Thoracic aorta (tissue), 2 donors: ENCODE measurements around the gene GPC5. TPM values are rescaled to one million over a fixed set of nuclear protein-coding genes. Genes with fewer than 3 reads are reported as not detected.

Experiments
- ATAC-seq: fragments of 150-250 bp; one replicate; pipeline ENCODE4 v1.8.0; 2017; ENCODE audit warnings: low read depth; ENCODE audit not compliant: insufficient number of reproducible peaks, low FRiP score
- DNase-seq: peaks from one replicate; pipeline ENCODE4 v3.0.0-alpha.2; 2020; ENCODE audit warnings: low spot score
- H3K27ac ChIP-seq, 2 donors: fragments of 200-600 bp; sonication (generic); 1 replicate in 1 of 2; 2 replicates in 1 of 2; pipeline ENCODE4 v1.5.1; 2016; ENCODE audit warnings: mild to moderate bottlenecking in 2 of 2, moderate library complexity in 2 of 2
- H3K27me3 ChIP-seq: fragments of 200-600 bp; sonication (generic); replicated peaks from 2 replicates; pipeline ENCODE4 v1.6.0; 2016; ENCODE audit warnings: mild to moderate bottlenecking; ENCODE audit not compliant: insufficient read depth
- H3K36me3 ChIP-seq: fragments of 200-600 bp; sonication (generic); one replicate; pipeline ENCODE4 v1.5.1; 2016
- H3K4me1 ChIP-seq, 2 donors: fragments of 200-600 bp; sonication (generic); 1 replicate in 1 of 2; 2 replicates in 1 of 2; pipeline versions ENCODE4 v1.5.1 to v1.6.0; 2016; ENCODE audit warnings: low read depth in 2 of 2, mild to moderate bottlenecking in 1 of 2; ENCODE audit not compliant: control insufficient read depth in 1 of 2
- H3K4me3 ChIP-seq: fragments of 200-600 bp; sonication (generic); 2 replicates; pipeline ENCODE4 v1.5.1; 2016; ENCODE audit warnings: mild to moderate bottlenecking
- H3K9me3 ChIP-seq: fragments of 200-600 bp; sonication (generic); 2 replicates; pipeline ENCODE4 v1.5.1; 2016
- total RNA-seq, 2 donors: library from RNA; depleted of rRNA; stranded (reverse); fragments of >200 nt; gene quantifications; one replicate each; pipeline versions ENCODE4 v1.1.0 to v1.2.3, GENCODE V29; 2016
- TF ChIP-seq, protein P1 (sequence below): fragments of 200-600 bp; sonication (generic); IDR thresholded peaks from one replicate; pipeline ENCODE4 v1.5.1; 2019; ENCODE audit warnings: antibody characterized with exemption

GPC5 gene
- total RNA-seq, 2 donors from 2014 or later, result 3.3 TPM; not detected in 1

DNA sequence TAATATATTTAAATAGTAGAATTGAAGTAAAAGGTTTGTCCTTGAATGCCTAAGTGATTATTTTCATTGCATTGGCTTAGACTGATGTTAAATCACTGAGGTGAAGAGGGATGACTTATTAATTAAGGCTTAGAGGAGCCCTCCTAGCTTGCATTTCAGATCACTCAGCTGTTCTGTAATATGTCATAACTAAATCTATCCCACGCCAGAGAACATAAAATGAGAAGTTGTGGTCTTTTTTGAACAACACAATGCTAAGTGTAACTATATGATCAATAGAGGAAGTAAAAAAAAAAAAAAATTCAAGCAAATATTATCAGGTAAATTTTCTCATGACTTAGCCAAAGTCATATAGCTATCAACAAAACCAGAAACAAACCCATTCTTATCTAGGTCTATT, 752.2 kb downstream of the GPC5 start:
- no peak overlapping the region for H3K27ac ChIP-seq
- no peaks in the 10 kb centered on the region for H3K9me3 ChIP-seq
- no peaks in the 10 kb centered on the region for H3K4me1 ChIP-seq
- TF ChIP-seq, protein P1, sequence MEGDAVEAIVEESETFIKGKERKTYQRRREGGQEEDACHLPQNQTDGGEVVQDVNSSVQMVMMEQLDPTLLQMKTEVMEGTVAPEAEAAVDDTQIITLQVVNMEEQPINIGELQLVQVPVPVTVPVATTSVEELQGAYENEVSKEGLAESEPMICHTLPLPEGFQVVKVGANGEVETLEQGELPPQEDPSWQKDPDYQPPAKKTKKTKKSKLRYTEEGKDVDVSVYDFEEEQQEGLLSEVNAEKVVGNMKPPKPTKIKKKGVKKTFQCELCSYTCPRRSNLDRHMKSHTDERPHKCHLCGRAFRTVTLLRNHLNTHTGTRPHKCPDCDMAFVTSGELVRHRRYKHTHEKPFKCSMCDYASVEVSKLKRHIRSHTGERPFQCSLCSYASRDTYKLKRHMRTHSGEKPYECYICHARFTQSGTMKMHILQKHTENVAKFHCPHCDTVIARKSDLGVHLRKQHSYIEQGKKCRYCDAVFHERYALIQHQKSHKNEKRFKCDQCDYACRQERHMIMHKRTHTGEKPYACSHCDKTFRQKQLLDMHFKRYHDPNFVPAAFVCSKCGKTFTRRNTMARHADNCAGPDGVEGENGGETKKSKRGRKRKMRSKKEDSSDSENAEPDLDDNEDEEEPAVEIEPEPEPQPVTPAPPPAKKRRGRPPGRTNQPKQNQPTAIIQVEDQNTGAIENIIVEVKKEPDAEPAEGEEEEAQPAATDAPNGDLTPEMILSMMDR, result no peak
- DNase-seq (no peak), ATAC-seq (no peak)
- no peaks in the 10 kb centered on the region for H3K27me3 ChIP-seq
- H3K36me3 ChIP-seq, result no peaks in the 10 kb centered on the region
- no peak overlapping the region for H3K4me3 ChIP-seq

DNA sequence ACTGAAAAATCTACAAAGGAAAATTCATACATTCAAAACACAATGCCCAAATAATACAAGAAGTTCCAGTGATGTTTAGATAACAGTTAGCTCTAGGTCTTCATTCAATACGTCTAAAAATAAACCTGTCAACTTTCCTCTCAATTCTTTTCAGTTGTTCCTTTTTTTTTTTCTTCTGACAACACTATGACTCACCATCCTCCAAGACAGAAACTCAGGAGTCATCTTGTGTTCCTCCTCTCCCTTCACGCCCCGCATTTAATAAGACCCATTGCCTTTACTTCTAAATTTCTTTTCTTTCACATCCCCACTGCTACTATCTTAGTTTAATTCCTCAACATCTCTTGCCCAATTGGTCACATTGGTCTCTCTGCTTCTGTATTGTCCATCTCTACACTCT, 759.9 kb downstream of the GPC5 start:
- TF ChIP-seq, protein P1, result no peak
- H3K27me3 ChIP-seq, result no peaks in the 10 kb centered on the region
- H3K27ac ChIP-seq, result no peak overlapping the region
- H3K36me3 ChIP-seq, result no peaks in the 10 kb centered on the region
- DNase-seq (no peak), ATAC-seq (no peak)
- no peaks in the 10 kb centered on the region for H3K4me1 ChIP-seq
- H3K4me3 ChIP-seq, result no peak overlapping the region
- H3K9me3 ChIP-seq, result no peaks in the 10 kb centered on the region

DNA sequence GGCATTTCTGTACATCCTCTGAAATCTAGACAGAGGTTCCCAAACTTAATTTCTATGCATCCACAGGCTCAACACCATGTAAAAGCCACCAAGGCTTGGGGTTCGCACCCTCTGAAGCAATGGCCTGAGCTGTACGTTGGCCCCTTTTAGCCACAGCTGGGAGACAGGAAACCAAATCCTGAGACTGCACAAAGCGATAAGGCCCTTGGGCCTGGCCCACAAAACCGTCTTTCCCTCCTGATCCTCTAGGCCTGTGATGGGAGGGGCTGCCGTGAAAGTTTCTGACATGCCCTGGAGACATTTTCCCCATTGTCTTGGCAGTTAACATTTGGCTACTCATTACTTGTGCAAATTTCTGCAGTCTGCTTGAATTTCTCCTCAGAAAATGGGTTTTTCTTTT, 766.4 kb downstream of the GPC5 start:
- TF ChIP-seq, protein P1, result no peak
- no peaks in the 10 kb centered on the region for H3K9me3 ChIP-seq
- H3K27me3 ChIP-seq, result no peaks in the 10 kb centered on the region
- no peak overlapping the region for H3K4me3 ChIP-seq
- ATAC-seq (no peak), DNase-seq (no peak)
- H3K27ac ChIP-seq, result no peak overlapping the region
- no peaks in the 10 kb centered on the region for H3K36me3 ChIP-seq
- H3K4me1 ChIP-seq, result no peaks in the 10 kb centered on the region

DNA sequence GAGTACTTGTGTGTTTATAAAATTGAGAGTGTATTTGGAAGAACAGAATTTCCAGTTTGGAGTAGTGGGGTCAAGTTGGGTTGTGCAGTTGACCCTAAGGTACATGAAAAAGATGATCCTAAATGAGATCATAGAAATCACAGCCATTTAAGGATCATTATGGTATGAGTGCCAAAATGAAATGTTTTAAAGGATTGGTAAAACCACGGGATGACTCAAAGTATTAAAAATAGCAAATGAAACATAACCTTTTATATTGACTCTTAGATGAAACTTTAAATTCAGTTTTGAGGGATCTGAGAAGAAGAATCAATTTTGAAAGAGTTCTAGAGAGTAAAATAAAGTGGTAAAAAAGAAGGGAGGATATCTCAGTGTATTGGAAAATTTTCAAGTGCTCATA, 773.8 kb downstream of the GPC5 start:
- Histone ChIP-seq H3K4me1 (no peaks in the 10 kb centered on the region), H3K27ac (no peak overlapping the region), H3K36me3 (no peaks in the 10 kb centered on the region), H3K4me3 (no peak overlapping the region), H3K27me3 (no peaks in the 10 kb centered on the region), H3K9me3 (no peaks in the 10 kb centered on the region)
- ATAC-seq, result no peak
- TF ChIP-seq, protein P1, result no peak
- DNase-seq, result no peak

DNA sequence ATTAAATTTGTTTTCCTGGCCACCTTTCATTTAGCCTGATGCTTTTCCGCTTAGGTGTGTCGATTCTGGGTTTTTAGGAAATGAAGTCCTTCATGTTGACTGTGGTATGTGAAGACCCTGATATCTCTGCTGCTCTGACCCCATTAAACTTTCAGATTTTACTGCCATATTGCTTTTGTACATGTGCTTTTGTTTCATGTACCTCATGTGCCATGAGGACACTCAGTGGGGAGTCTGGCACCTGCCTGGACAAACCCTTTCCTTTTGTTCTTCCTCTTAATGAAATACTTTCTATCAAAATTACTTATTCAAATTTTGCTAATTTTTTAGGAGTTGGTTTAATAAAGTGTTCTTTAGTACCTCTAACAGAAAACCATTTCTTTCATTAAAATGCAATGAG, 774.8 kb downstream of the GPC5 start:
- no peak for ATAC-seq
- H3K36me3 ChIP-seq, result no peaks in the 10 kb centered on the region
- DNase-seq, result no peak
- H3K9me3 ChIP-seq, result no peaks in the 10 kb centered on the region
- no peak overlapping the region for H3K27ac ChIP-seq
- TF ChIP-seq, protein P1, result no peak
- no peaks in the 10 kb centered on the region for H3K27me3 ChIP-seq
- H3K4me1 ChIP-seq, result no peaks in the 10 kb centered on the region
- no peak overlapping the region for H3K4me3 ChIP-seq
